Right ventricle myocardium inferior (tissue), 1 donor: Measurements from ENCODE around the gene NPAS3. TPM values are rescaled to one million over a fixed set of nuclear protein-coding genes. Genes with fewer than 3 reads are reported as not detected.

Source experiments
- ATAC-seq: fragments of 200-7000 bp; cut with Tn5 transposase; one replicate; pipeline ENCODE4 v1.9.1; 2020; ENCODE audit warnings: mild to moderate bottlenecking, moderate library complexity
- DNase-seq: peaks from one replicate; pipeline ENCODE4 v3.0.0; 2021; ENCODE audit errors: missing footprints
- intact Hi-C: fragments of 100-400 bp; cut with DNase I; formaldehyde crosslinking; loops from one replicate; pipeline ENCODE4 v1.11.0; 2022
- total RNA-seq: library from RNA; stranded (reverse); fragmentation: NEBNext Ultra II Directional; extraction: Animal tissue kit (Norgen Biotek cat#: 25700); gene quantifications from one replicate; pipeline ENCODE4 v1.2.1, GENCODE V29; 2021
- donor health status: DM: no; HTN: yes; CAD: no; lungs with severe emphysema.

Gene NPAS3
- total RNA-seq, 1 donor from 2014 or later = 1.9 TPM

DNA sequence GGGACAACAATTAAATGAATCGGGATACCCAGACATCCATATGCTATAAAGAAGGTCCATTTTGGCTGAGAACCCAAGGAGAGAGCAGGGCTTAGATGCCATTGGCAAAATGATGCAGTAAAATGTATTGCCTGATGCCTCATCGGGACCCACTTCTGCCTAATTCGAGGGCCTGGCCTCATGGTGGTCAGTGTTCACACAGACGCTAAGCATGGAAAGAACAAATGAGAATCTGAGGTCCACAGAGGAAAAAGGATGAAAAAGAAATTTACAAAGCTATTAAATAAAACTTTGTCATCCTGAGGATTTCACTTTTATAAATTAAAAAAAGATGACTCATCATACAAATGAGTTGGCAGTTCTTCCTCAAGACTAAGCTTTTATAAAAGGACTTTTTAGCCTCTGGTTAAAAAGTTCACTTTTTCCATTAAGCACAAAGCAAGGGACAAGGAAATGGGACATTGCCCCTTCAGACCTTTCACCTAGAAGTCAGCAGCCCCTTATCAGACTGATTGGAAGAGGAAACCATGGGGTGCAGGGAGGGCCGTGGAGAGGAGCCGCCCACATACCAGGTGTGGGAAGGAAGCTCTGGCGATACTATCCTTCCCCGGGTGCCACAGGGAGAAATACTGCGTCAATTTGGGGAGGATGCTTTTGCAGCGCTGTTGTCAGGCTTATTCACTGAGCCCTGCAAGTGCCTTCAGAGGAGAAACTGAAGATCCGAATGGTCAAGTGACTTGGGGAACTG is 836.2 kb downstream of the NPAS3 start:
- ATAC-seq = no peak
- intact Hi-C loops = no loop called here

GRCh38 chr14:33776871-33777270 is 838.2 kb downstream of the NPAS3 start:
- intact Hi-C loops = no loop called here
- ATAC-seq (no peak), DNase-seq (no peak)

More for the DNA sequence above, 836.2 kb downstream of the NPAS3 start:
- no peak for DNase-seq

DNA sequence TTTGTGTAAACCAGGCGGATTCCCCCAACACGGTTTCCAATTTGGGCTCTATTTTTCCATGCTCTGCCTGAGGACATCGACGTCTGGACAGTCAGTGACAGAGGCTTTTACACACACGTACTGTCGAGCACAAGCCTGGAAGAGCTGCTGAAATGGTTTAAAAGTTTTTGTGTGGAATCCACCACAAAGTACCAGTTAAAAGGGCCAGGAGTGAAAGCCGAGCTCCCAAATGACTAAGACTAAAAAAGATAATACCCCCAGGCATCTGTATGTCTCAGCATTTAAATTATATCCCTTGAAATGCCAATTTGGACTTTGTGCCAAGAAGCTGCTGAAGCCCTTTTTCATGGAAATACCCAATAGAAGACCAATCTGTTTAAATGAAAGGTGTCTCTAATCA is 839.0 kb downstream of the NPAS3 start:
- intact Hi-C loops = no loop called here
- ATAC-seq = no peak
- no peak for DNase-seq

GRCh38 chr14:33780035-33780434 is 841.4 kb downstream of the NPAS3 start:
- no peak for ATAC-seq
- intact Hi-C loops = no loop called here
- no peak for DNase-seq

DNA sequence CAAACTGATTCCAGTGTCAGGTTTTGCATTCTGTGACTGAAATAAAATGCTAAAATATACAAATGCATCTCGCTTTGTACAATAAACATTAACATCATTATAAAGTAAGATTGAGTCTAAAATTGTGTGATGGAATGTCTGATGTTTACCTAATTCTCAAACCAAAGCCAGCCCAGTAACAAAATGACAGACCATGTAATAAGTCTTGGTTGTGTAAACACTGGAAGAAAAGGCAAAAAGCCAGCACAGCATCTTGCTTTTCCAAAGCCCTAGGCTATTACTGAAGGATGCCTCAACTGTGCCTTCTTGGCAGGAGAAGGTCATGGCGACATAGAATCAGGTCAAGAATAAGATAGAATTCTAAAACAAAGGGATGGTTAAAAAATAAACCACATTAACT is 842.6 kb downstream of the NPAS3 start:
- ATAC-seq = no peak
- intact Hi-C loops = no loop called here
- no peak for DNase-seq

DNA sequence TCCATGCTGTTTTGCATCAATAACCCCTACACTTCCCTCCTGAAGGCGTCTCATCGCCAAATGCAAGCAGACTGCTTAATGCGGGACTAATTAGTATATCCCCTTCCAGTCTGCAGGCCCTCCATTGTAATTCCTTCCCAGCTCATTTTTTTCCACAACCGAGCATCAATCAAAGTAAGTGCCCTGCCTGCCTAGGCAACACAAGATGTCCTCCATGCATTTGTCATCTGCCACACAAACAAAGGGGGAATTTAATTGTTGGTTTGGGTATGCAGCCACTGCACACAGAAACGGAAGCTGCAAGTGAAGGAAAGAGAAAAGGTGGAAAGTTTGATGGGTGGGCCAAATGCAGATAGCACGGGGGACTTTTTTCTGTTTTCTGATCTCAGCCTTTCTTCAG is 844.2 kb downstream of the NPAS3 start:
- no peak for ATAC-seq
- DNase-seq = no peak
- intact Hi-C loops = no loop called here

DNA sequence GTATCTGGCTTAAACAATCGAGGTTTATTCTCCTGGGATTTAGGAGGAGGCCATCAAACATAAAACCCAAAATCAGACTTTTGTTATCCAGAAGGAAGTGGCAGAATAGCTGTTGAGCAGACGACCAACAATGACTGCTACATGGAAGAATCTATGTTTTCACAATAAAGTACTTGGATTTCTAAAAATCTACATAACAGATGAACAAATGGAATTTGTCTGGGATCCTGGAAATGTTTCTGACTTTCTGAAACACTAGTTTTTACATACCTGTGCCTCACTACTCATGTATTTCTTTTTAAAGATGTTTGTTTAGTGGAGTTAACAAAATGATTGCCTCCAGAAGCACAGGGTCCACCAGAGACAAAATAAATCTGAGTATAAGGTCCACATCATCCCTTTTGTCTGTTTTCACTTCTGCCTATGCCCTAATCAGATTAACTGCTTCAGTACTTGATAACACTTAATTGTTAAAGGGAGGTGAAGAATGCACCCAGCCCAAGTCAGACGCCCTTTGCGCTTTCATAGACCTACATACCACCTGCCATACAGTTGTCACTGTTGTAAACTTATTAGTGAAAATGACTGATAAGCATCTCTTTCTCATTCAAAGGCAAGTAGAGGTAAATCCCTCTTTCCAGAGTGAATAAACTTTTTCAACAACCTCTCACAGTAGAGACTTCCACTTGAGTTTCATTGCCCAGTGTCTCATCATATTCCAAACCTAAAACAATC is 847.6 kb downstream of the NPAS3 start:
- DNase-seq (no peak), ATAC-seq (no peak)
- intact Hi-C loops = no loop called here

DNA sequence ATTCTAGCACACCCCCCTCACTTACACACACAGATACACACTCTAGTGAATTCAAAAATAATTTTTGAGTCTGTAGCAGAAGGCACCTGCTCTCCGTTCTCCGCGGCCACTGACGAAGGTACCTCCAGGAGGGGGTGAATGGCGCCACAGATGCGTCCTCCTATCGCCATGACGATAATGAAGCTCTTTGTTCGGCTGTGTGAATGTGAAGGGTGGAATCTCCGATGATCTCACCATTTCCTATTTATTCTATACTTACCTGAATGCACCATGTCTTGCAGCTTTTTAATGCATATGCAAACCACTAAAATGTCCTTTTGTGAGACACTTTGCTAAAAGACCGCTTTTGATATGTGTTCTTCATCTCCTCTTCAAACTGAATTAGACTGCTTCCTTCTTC is 849.5 kb downstream of the NPAS3 start:
- DNase-seq (no peak), ATAC-seq (no peak)
- intact Hi-C loops = no loop called here

GRCh38 chr14:33790996-33791395 is 852.3 kb downstream of the NPAS3 start:
- intact Hi-C loops = loop anchor here (5.0 to 10.0 kb wide), 3 partner anchors 114 to 1214 kb away; no protein-coding TSS in a partner anchor

DNA sequence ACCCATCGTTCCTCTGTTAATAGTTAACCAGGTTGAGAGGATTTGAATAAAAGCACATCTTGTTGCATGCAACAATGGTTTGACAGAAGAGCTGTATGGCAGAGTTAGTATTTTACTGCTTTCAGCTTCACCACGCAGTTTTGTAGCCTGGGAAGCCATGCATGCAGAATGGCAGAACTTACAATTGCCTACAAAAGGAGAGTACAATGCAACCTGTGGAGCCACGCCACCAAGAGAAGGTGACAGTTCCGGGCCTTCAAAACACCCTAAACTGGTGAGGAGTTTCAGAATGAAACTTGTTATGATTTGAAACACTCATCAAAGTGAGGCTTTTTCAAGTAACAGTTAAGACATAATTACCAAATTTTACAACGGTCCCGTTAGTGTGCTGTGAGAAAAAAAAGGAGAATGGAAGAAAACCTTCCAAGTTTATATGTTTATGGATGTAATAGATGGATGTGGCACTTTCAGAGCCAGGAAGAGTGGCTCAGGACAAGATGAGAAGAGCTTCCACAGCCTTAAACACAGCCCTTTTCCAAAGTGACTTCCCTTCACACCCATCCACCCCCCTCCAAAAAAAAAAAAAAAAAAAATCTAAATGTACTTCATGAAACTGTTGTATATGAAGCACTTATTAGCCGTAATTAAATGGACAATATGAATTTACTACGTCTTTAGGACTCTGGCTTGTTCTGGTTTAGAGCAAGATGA is 853.5 kb downstream of the NPAS3 start:
- intact Hi-C loops = loop anchor here (5.0 to 10.0 kb wide), 3 partner anchors 115 to 1215 kb away; no protein-coding TSS in a partner anchor
- ATAC-seq = no peak
- no peak for DNase-seq

More at GRCh38 chr14:33790996-33791395, 852.3 kb downstream of the NPAS3 start:
- DNase-seq = no peak
- no peak for ATAC-seq

DNA sequence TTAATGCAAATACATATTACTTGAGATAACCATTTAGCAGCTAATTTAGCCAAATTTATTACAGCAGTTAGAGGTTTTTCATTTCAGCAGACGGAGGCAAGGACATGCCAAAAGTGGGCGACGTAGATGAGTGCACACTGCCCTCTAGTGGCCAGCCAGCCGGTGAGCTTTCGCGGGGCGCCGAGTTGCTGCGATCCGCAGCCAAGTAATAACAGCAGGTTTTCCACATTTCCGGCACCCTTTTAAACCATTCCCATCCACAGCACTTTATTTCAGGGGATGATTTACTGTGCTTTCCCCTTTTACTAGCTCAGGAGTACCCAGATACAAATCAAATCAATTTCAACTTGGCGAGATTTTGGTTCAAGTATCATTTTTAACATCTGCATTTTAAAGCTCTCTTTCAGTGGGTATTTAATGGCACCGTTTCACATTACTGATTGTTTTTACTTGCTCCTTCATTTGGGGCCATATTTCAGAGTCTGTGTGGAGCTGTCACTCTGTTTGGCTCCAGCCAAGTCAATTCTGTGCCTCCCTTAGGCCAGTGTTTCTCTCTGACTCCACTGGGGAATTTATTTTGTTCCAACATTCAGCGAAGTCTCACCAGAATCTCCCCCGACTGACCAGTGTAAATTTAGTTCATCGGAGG is 854.2 kb downstream of the NPAS3 start:
- ATAC-seq (peak; percentile 85), DNase-seq (peak; percentile 84)
- intact Hi-C loops = loop anchor here (5.0 to 10.0 kb wide), 3 partner anchors 116 to 1216 kb away; no protein-coding TSS in a partner anchor

GRCh38 chr14:33793398-33794110 is 854.9 kb downstream of the NPAS3 start:
- intact Hi-C loops = loop anchor here (5.0 to 10.0 kb wide), 3 partner anchors 116 to 1216 kb away; no protein-coding TSS in a partner anchor
- DNase-seq (no peak), ATAC-seq (no peak)

- DNase-seq (no peak), ATAC-seq (no peak)
- intact Hi-C loops = loop anchor here (5.0 to 10.0 kb wide), 3 partner anchors 118 to 1218 kb away; no protein-coding TSS in a partner anchor
These were observed 856.2 kb downstream of the NPAS3 start for GRCh38 chr14:33794791-33795305.

GRCh38 chr14:33796356-33796755 is 857.7 kb downstream of the NPAS3 start:
- ATAC-seq (no peak), DNase-seq (no peak)
- intact Hi-C loops = loop anchor here (10.0 kb wide), 1 partner anchor 1092 kb away; no protein-coding TSS in a partner anchor

DNA sequence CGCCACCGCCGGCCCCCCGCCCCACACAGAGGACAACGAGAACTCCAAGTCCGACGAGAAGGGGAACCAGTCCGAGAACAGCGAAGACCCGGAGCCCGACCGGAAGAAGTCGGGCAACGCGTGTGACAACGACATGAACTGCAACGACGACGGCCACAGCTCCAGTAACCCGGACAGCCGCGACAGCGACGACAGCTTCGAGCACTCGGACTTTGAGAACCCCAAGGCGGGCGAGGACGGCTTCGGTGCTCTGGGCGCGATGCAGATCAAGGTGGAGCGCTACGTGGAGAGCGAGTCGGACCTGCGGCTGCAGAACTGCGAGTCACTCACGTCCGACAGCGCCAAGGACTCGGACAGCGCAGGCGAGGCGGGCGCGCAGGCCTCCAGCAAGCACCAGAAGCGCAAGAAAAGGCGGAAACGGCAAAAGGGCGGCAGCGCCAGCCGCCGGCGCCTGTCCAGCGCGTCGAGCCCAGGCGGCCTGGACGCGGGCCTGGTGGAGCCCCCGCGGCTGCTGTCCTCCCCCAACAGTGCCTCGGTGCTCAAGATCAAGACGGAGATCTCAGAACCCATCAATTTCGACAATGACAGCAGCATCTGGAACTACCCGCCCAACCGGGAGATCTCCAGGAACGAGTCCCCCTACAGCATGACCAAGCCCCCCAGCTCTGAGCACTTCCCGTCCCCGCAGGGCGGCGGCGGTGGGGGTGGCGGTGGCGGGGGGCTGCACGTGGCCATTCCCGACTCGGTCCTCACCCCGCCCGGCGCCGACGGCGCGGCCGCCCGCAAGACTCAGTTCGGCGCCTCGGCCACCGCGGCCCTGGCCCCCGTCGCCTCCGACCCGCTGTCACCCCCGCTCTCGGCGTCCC is 861.3 kb downstream of the NPAS3 start:
- ATAC-seq = no peak
- no peak for DNase-seq
- intact Hi-C loops = loop anchor here (10.0 kb wide), 1 partner anchor 1095 kb away; no protein-coding TSS in a partner anchor

DNA sequence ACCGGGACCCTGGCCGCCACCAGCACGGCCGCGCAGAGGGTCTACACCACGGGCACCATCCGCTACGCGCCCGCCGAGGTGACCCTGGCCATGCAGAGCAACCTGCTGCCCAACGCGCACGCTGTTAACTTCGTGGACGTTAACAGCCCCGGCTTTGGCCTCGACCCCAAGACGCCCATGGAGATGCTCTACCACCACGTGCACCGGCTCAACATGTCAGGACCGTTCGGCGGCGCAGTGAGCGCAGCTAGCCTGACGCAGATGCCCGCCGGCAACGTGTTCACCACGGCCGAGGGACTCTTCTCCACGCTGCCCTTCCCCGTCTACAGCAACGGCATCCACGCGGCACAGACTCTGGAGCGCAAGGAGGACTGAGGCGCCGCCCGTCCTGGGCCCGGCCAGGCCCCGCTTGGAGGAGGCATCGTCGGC is 862.1 kb downstream of the NPAS3 start:
- ATAC-seq (no peak), DNase-seq (no peak)
- intact Hi-C loops = no loop called here

GRCh38 chr14:33802737-33803136 is 864.1 kb downstream of the NPAS3 start:
- intact Hi-C loops = no loop called here
- ATAC-seq = no peak
- DNase-seq = no peak
